Adrenal gland (tissue), 12 donors: ENCODE results near the gene UQCR10. TPM values are rescaled to one million over a fixed set of nuclear protein-coding genes. Genes with fewer than 3 reads are reported as not detected.
A peak's percentile ranks its signal among the peaks of the same experiment; 100 is the strongest.

Source experiments
- DNase-seq, 7 donors: peaks; one replicate each; pipeline ENCODE4 v3.0.0-alpha.2; 2019 to 2020
- H3K27ac ChIP-seq, 5 donors: fragments of 200-600 bp; sonication (generic) in 4 of 5; 1 replicate in 3 of 5; 2 replicates in 2 of 5; pipeline versions ENCODE4 v1.5.1 to v1.8.0; 2016 to 2020; ENCODE audit warnings: mild to moderate bottlenecking in 1 of 5
- H3K27me3 ChIP-seq: fragments of 200-600 bp; 2 replicates; pipeline ENCODE4 v1.8.0; 2021
- H3K36me3 ChIP-seq, 2 donors: fragments of 200-600 bp; replicated peaks in 1 of 2; 1 replicate in 1 of 2; 2 replicates in 1 of 2; pipeline versions ENCODE4 v1.5.1 to v1.8.0; 2018 to 2022
- H3K4me1 ChIP-seq, 2 donors: fragments of 200-600 bp; replicated peaks in 1 of 2; 1 replicate in 1 of 2; 2 replicates in 1 of 2; pipeline versions ENCODE4 v1.5.1 to v1.8.0; 2018 to 2021
- H3K4me3 ChIP-seq, 4 donors: fragments of 200-600 bp; sonication (generic) in 3 of 4; one replicate each; pipeline ENCODE4 v1.5.1; 2016 to 2018
- H3K9me3 ChIP-seq, 3 donors: fragments of 200-600 bp; sonication (generic) in 1 of 3; replicated peaks in 1 of 3; 1 replicate in 2 of 3; 2 replicates in 1 of 3; pipeline versions ENCODE4 v1.5.1 to v1.8.0; 2016 to 2021
- POLR2A ChIP-seq, 2 donors: fragments of 450-650 bp; IDR thresholded peaks; one replicate each; pipeline ENCODE4 v1.6.1; 2017; ENCODE audit warnings: antibody characterized with exemption in 2 of 2, mild to moderate bottlenecking in 2 of 2, moderate library complexity in 1 of 2
- WGBS, 4 donors: extraction: QIAGEN DNeasy Blood & Tissue Kit in 2 of 4; methylation state at CpG; one replicate each; pipeline versions ENCODE4 v1.1.5 to v1.1.7; 2013 to 2017; 5-methylcytosine and 5-hydroxymethylcytosine counted together
- intact Hi-C, 2 donors: fragments of 100-400 bp; cut with DNase I; formaldehyde crosslinking; loops; one replicate each; pipeline versions ENCODE4 v1.14.1 to v1.15.0; 2022 to 2023
- polyA plus RNA-seq, 3 donors: library from polyadenylated mRNA; stranded (reverse); fragments of 200-250 nt in 2 of 3; fragments of 350-450 nt in 1 of 3; fragmentation: Illumina TruSeq in 1 of 3; extraction: RNeasy Lipid Tissue Mini Kit (QIAGEN cat#74804) in 1 of 3; gene quantifications; one replicate each; pipeline ENCODE4 v1.2.3, GENCODE V29; 2013 to 2014
- total RNA-seq, 9 donors: library from RNA; depleted of rRNA in 4 of 9; stranded (reverse); fragments of >200 nt in 4 of 9; fragments of 120-200 nt in 1 of 9; fragmentation: NEBNext Ultra II Directional in 1 of 9; extraction: Animal tissue kit (Norgen Biotek cat#: 25700) in 1 of 9; gene quantifications; one replicate each; pipeline versions ENCODE4 v1.1.0 to v1.2.4, GENCODE V29; 2013 to 2023
- TF ChIP-seq, protein P1 (sequence below), 6 experiments: fragments of 450-650 bp in 4 of 6; fragments of 200-600 bp in 2 of 6; sonication (generic) in 1 of 6; IDR thresholded peaks; 1 replicate in 5 of 6; 2 replicates in 1 of 6; pipeline versions ENCODE4 v1.5.1 to v1.8.0; 2016 to 2021; ENCODE audit warnings: antibody characterized with exemption in 6 of 6, mild to moderate bottlenecking in 2 of 6, moderate library complexity in 1 of 6
- donor health status: healthy with polysubstance abuse.
- donor health status: Bipolar disorder and iron deficiency.
- donor health status: DM: yes; HTN: yes; CAD: no.
- donor health status: DM: no; HTN: no; CAD: no.
- donor health status: DM: no; HTN: no; CAD: no.
- donor health status: DM: yes; HTN: yes; CAD: no.

Gene UQCR10
- total and polyA plus RNA-seq, 12 donors, result 51.3 to 489 (median 187) TPM

DNA sequence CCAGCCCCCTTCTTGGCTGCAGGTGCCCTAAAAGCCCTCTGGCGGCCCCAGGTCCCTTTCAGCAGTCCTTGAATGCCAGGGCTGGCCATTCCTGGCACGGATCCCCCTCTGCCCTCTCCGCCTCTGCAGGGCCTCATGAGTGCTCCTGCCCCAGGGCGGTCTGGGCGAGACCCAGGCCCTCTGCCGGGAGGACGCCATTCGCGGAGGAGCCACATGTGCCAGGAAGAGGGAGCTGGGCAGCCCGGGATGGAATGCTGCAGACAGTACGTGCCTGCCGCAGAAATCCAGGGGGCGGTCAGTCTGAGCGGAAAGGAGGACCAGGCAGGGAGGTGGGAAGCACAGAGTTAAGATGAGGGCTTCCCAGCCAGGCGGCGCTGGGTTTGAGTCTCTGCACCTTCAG, 44.6 kb upstream of the UQCR10 start:
- no peaks in the 10 kb centered on the region for H3K36me3 ChIP-seq
- DNase-seq, result peak in 1 of 7 donors; percentile 27
- WGBS, 4 donors, result 48 to 51% (median 49%) methylated on average over 12 to 16 of the region's 16 CpGs
- H3K4me1 ChIP-seq, result peaks cover 7 to 10% of the 10 kb centered on the region in 2 donors
- H3K27me3 ChIP-seq, result peaks cover 22% of the 10 kb centered on the region
- TF ChIP-seq, protein P1, sequence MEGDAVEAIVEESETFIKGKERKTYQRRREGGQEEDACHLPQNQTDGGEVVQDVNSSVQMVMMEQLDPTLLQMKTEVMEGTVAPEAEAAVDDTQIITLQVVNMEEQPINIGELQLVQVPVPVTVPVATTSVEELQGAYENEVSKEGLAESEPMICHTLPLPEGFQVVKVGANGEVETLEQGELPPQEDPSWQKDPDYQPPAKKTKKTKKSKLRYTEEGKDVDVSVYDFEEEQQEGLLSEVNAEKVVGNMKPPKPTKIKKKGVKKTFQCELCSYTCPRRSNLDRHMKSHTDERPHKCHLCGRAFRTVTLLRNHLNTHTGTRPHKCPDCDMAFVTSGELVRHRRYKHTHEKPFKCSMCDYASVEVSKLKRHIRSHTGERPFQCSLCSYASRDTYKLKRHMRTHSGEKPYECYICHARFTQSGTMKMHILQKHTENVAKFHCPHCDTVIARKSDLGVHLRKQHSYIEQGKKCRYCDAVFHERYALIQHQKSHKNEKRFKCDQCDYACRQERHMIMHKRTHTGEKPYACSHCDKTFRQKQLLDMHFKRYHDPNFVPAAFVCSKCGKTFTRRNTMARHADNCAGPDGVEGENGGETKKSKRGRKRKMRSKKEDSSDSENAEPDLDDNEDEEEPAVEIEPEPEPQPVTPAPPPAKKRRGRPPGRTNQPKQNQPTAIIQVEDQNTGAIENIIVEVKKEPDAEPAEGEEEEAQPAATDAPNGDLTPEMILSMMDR (IDR thresholded peaks at IDR 0.05), result no peak
- TF ChIP-seq POLR2A (IDR thresholded peaks at IDR 0.05), result no peak
- H3K27ac ChIP-seq, result peak overlapping the region in 1 of 5 donors; percentile 52
- no peak overlapping the region for H3K4me3 ChIP-seq
- intact Hi-C loops, result no loop called here
- H3K9me3 ChIP-seq, result no peaks in the 10 kb centered on the region

DNA sequence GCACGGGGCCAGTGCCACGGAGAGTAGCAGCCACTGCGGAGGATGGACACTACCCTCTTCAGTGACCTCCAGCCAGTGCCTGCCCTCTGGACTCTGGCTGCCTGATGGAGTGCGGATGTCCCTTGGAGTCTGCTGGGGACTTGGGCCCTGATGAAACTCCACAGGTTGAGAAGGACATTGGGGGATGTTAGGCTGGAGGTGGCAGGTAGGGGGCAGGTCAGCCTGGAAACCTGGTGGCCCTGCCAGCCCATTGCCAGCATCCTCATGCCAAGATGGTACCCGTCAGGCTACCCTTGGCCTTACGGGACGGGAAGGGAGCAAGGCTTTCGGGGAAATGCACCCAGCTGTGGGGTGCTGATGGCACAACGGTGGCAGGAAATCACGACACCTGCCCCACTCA, 43.4 kb upstream of the UQCR10 start:
- 75 to 86% (median 82%) methylated on average over 4 to 10 of the region's 10 CpGs for WGBS, 4 donors

DNA sequence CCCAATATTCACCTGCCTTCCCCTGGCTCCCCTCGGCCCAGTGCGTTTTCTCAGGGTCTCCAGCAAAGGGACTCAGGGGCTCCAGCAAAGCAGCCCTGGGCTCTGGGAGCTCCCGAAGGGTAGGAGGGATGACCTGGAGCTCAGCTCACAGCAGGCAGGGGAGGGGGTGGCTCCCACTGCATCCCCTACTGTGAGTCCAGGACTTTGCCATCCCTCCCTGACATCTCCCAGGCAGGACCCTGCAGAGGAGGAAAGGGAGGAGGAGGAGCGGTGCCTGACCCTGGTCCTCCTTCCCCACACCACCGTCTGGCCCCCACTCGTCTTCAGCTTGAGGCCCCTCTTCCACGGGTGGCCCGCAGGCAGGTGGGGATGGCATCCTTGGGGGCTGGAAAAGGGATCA, 42.3 kb upstream of the UQCR10 start:
- Histone ChIP-seq H3K27me3 (peaks cover 14% of the 10 kb centered on the region), H3K9me3 (no peaks in the 10 kb centered on the region), H3K27ac (no peak overlapping the region), H3K4me3 (no peak overlapping the region), H3K36me3 (no peaks in the 10 kb centered on the region), H3K4me1 (peaks cover 7 to 10% of the 10 kb centered on the region in 2 donors)
- DNase-seq, result no peak
- WGBS, 4 donors, result 66 to 78% (median 75%) methylated on average over 4 to 8 of the region's 8 CpGs
- intact Hi-C loops, result no loop called here
- TF ChIP-seq, protein P1 (IDR thresholded peaks at IDR 0.05), result no peak
- no peak for TF ChIP-seq POLR2A (IDR thresholded peaks at IDR 0.05)

More for the DNA sequence above, 43.4 kb upstream of the UQCR10 start:
- H3K27ac ChIP-seq, result no peak overlapping the region
- H3K4me3 ChIP-seq, result no peak overlapping the region
- no peaks in the 10 kb centered on the region for H3K9me3 ChIP-seq
- intact Hi-C loops, result no loop called here
- DNase-seq, result no peak
- no peak for TF ChIP-seq POLR2A (IDR thresholded peaks at IDR 0.05)
- TF ChIP-seq, protein P1 (IDR thresholded peaks at IDR 0.05), result no peak
- H3K27me3 ChIP-seq, result peaks cover 22% of the 10 kb centered on the region
- H3K36me3 ChIP-seq, result no peaks in the 10 kb centered on the region
- H3K4me1 ChIP-seq, result peaks cover 7 to 10% of the 10 kb centered on the region in 2 donors

DNA sequence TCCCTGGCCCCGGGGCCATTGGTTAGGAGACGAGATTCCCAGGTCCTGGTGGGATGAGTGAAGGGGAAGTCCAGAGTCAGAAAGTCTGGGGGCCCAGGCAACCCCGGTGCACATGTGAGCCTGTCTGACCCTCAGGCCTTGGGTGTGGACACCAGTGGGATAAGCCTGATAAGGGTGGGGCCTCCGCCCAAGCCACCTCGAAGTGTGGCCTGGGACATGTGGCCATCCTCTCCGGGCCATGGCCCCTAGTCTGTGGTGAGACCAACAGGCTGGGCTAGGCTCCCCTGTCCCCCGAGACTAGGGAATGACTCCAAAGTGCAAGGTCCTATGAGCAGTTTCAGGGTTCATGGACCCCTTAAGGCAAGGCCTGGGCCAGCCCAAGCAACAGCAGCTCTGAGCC, 41.1 kb upstream of the UQCR10 start:
- no peak overlapping the region for H3K27ac ChIP-seq
- TF ChIP-seq POLR2A (IDR thresholded peaks at IDR 0.05), result no peak
- TF ChIP-seq, protein P1 (IDR thresholded peaks at IDR 0.05), result no peak
- WGBS, 4 donors, result 56 to 69% (median 68%) methylated on average over 1 to 7 of the region's 7 CpGs
- peaks cover 4% of the 10 kb centered on the region for H3K27me3 ChIP-seq
- DNase-seq, result no peak
- no peak overlapping the region for H3K4me3 ChIP-seq
- peaks cover 7 to 10% of the 10 kb centered on the region in 2 donors for H3K4me1 ChIP-seq
- intact Hi-C loops, result no loop called here
- H3K36me3 ChIP-seq, result peaks cover 0 to 8% of the 10 kb centered on the region in 2 donors
- H3K9me3 ChIP-seq, result no peaks in the 10 kb centered on the region
